WTC11 (cell line): Measurements from ENCODE around the gene ATF6B.
"Not testable (repeated sequence)": the region's sequence is repeated elsewhere in the genome, so short reads cannot be mapped to it uniquely, and the experiment has no call there.

ENCODE experiments used
- ESRRA ChIP-seq: sonication (generic); formaldehyde crosslinking; IDR thresholded peaks from 2 replicates; pipeline ENCODE4 v1.8.1; 2022; ENCODE audit warnings: mild to moderate bottlenecking, missing genetic modification reagents, borderline replicate concordance
- FOXP1 ChIP-seq: sonication (generic); formaldehyde crosslinking; IDR thresholded peaks from 2 replicates; pipeline ENCODE4 v1.8.0; 2022; ENCODE audit warnings: missing genetic modification reagents, mild to moderate bottlenecking, moderate library complexity, borderline replicate concordance
- IRF1 ChIP-seq: sonication (generic); formaldehyde crosslinking; IDR thresholded peaks from 2 replicates; pipeline ENCODE4 v1.8.0; 2023; ENCODE audit warnings: missing genetic modification reagents
- NR3C1 ChIP-seq: sonication (generic); formaldehyde crosslinking; conservative IDR thresholded peaks from 2 replicates; pipeline ENCODE4 v1.8.1; 2023; ENCODE audit warnings: low read depth, mild to moderate bottlenecking, missing genetic modification reagents
- ZBTB43 ChIP-seq: sonication (generic); formaldehyde crosslinking; IDR thresholded peaks from 2 replicates; pipeline ENCODE4 v1.8.1; 2023; ENCODE audit warnings: mild to moderate bottlenecking, missing genetic modification reagents
- TF ChIP-seq, protein P1 (sequence below): sonication (generic); formaldehyde crosslinking; conservative IDR thresholded peaks from 2 replicates; pipeline ENCODE4 v1.8.1; 2022; ENCODE audit warnings: mild to moderate bottlenecking, missing genetic modification reagents
- TF ChIP-seq, protein P2 (sequence below): sonication (generic); formaldehyde crosslinking; IDR thresholded peaks from 2 replicates; pipeline ENCODE4 v1.8.1; 2022; ENCODE audit warnings: low read depth, mild to moderate bottlenecking, moderate library complexity, missing genetic modification reagents, borderline replicate concordance
- TF ChIP-seq, protein P3 (sequence below): fragments of 200-600 bp; IDR thresholded peaks from 2 replicates; pipeline ENCODE4 v1.8.0; 2022; ENCODE audit warnings: antibody characterized with exemption
- TF ChIP-seq, protein P4 (sequence below): sonication (generic); formaldehyde crosslinking; IDR thresholded peaks from 2 replicates; pipeline ENCODE4 v1.8.0; 2022; ENCODE audit warnings: mild to moderate bottlenecking, missing genetic modification reagents
- TF ChIP-seq, protein P5 (sequence below): sonication (generic); formaldehyde crosslinking; IDR thresholded peaks from 2 replicates; pipeline ENCODE4 v1.8.1; 2022; ENCODE audit warnings: mild to moderate bottlenecking, missing genetic modification reagents, moderate library complexity, borderline replicate concordance

- TF ChIP-seq, protein P1, sequence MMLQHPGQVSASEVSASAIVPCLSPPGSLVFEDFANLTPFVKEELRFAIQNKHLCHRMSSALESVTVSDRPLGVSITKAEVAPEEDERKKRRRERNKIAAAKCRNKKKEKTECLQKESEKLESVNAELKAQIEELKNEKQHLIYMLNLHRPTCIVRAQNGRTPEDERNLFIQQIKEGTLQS (CRISPR knock-in tag) = not testable (repeated sequence)
- TF ChIP-seq, protein P2, sequence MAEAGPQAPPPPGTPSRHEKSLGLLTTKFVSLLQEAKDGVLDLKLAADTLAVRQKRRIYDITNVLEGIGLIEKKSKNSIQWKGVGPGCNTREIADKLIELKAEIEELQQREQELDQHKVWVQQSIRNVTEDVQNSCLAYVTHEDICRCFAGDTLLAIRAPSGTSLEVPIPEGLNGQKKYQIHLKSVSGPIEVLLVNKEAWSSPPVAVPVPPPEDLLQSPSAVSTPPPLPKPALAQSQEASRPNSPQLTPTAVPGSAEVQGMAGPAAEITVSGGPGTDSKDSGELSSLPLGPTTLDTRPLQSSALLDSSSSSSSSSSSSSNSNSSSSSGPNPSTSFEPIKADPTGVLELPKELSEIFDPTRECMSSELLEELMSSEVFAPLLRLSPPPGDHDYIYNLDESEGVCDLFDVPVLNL (CRISPR knock-in tag) = not testable (repeated sequence)
- TF ChIP-seq, protein P3, sequence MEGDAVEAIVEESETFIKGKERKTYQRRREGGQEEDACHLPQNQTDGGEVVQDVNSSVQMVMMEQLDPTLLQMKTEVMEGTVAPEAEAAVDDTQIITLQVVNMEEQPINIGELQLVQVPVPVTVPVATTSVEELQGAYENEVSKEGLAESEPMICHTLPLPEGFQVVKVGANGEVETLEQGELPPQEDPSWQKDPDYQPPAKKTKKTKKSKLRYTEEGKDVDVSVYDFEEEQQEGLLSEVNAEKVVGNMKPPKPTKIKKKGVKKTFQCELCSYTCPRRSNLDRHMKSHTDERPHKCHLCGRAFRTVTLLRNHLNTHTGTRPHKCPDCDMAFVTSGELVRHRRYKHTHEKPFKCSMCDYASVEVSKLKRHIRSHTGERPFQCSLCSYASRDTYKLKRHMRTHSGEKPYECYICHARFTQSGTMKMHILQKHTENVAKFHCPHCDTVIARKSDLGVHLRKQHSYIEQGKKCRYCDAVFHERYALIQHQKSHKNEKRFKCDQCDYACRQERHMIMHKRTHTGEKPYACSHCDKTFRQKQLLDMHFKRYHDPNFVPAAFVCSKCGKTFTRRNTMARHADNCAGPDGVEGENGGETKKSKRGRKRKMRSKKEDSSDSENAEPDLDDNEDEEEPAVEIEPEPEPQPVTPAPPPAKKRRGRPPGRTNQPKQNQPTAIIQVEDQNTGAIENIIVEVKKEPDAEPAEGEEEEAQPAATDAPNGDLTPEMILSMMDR = not testable (repeated sequence)
- not testable (repeated sequence) for TF ChIP-seq FOXP1 (CRISPR knock-in tag); IRF1 (CRISPR knock-in tag); NR3C1 (CRISPR knock-in tag); ESRRA (CRISPR knock-in tag); ZBTB43
- TF ChIP-seq, protein P4, sequence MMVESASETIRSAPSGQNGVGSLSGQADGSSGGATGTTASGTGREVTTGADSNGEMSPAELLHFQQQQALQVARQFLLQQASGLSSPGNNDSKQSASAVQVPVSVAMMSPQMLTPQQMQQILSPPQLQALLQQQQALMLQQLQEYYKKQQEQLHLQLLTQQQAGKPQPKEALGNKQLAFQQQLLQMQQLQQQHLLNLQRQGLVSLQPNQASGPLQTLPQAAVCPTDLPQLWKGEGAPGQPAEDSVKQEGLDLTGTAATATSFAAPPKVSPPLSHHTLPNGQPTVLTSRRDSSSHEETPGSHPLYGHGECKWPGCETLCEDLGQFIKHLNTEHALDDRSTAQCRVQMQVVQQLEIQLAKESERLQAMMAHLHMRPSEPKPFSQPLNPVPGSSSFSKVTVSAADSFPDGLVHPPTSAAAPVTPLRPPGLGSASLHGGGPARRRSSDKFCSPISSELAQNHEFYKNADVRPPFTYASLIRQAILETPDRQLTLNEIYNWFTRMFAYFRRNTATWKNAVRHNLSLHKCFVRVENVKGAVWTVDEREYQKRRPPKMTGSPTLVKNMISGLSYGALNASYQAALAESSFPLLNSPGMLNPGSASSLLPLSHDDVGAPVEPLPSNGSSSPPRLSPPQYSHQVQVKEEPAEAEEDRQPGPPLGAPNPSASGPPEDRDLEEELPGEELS = not testable (repeated sequence)
- TF ChIP-seq, protein P5, sequence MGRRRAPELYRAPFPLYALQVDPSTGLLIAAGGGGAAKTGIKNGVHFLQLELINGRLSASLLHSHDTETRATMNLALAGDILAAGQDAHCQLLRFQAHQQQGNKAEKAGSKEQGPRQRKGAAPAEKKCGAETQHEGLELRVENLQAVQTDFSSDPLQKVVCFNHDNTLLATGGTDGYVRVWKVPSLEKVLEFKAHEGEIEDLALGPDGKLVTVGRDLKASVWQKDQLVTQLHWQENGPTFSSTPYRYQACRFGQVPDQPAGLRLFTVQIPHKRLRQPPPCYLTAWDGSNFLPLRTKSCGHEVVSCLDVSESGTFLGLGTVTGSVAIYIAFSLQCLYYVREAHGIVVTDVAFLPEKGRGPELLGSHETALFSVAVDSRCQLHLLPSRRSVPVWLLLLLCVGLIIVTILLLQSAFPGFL (CRISPR knock-in tag) = not testable (repeated sequence)
These were observed 59.7 kb downstream of the ATF6B start for GRCh38 chr6:32068315-32068714.
